Measurements from ENCODE around the gene CCS.
"Not testable (repeated sequence)": the region's sequence is repeated elsewhere in the genome, so short reads cannot be mapped to it uniquely, and the experiment has no call there.

CCS gene

GRCh38 chr11:66628061-66628603 lies 35.1 kb downstream of the CCS start:
- no peak for DNase-seq

- DNase-seq = no peak
Measured at GRCh38 chr11:66629356-66629755, 36.4 kb downstream of the CCS start.

- no peak for DNase-seq
Measured at GRCh38 chr11:66631883-66632282, 38.9 kb downstream of the CCS start.

- no peak for DNase-seq
Measured at GRCh38 chr11:66632952-66633351, 40.0 kb downstream of the CCS start.

- DNase-seq = no peak
Measured at GRCh38 chr11:66636411-66636810, 43.4 kb downstream of the CCS start.

- no peak for DNase-seq
Measured at GRCh38 chr11:66637557-66638176, 44.7 kb downstream of the CCS start.

GRCh38 chr11:66638177-66639065 lies 45.4 kb downstream of the CCS start, which contains the start of gene RBM4:
TSS of gene RBM4 (plus strand) at chr11:66638703. CDS start at chr11:66639712, 1,009 bp downstream.
- peak; percentile 100 for DNase-seq

- no peak for DNase-seq
Measured at GRCh38 chr11:66639066-66639813, 46.3 kb downstream of the CCS start.

GRCh38 chr11:66639814-66640340 lies 46.9 kb downstream of the CCS start:
- not testable (repeated sequence) for DNase-seq

GRCh38 chr11:66641834-66642233 lies 48.8 kb downstream of the CCS start:
- DNase-seq = peak; percentile 5

GRCh38 chr11:66643745-66644437 lies 50.9 kb downstream of the CCS start:
- no peak for DNase-seq

GRCh38 chr11:66646828-66647227 lies 53.8 kb downstream of the CCS start:
- DNase-seq = no peak

GRCh38 chr11:66649903-66650302 lies 56.9 kb downstream of the CCS start:
- no peak for DNase-seq

GRCh38 chr11:66651016-66651415 lies 58.0 kb downstream of the CCS start:
- no peak for DNase-seq

- no peak for DNase-seq
Measured at GRCh38 chr11:66652651-66653050, 59.7 kb downstream of the CCS start.

GRCh38 chr11:66653123-66653522 lies 60.1 kb downstream of the CCS start:
- no peak for DNase-seq

Measured in NCI-H1105 (cell line).